NOMO-1 (cell line): ENCODE results near the gene C2orf81.
"Not testable (repeated sequence)": the region's sequence is repeated elsewhere in the genome, so short reads cannot be mapped to it uniquely, and the experiment has no call there.

Experiments
- DNase-seq, 2 experiments: peaks; one replicate each; lab custom pipeline; 2025; ENCODE audit not compliant: unreplicated experiment in 2 of 2; lab: John Stamatoyannopoulos, UW

C2orf81 gene

GRCh38 chr2:74444498-74445318 is 23.3 kb upstream of the C2orf81 start:
- DNase-seq, result no peak

- not testable (repeated sequence) for DNase-seq
Observed at GRCh38 chr2:74442483-74443297, 21.3 kb upstream of the C2orf81 start.

GRCh38 chr2:74441690-74442482 is 20.5 kb upstream of the C2orf81 start, which contains the start of gene RTKN:
RTKN (minus strand) TSS chr2:74441937; CDS start chr2:74441816, 121 bp downstream.
- DNase-seq, result no peak

DNA sequence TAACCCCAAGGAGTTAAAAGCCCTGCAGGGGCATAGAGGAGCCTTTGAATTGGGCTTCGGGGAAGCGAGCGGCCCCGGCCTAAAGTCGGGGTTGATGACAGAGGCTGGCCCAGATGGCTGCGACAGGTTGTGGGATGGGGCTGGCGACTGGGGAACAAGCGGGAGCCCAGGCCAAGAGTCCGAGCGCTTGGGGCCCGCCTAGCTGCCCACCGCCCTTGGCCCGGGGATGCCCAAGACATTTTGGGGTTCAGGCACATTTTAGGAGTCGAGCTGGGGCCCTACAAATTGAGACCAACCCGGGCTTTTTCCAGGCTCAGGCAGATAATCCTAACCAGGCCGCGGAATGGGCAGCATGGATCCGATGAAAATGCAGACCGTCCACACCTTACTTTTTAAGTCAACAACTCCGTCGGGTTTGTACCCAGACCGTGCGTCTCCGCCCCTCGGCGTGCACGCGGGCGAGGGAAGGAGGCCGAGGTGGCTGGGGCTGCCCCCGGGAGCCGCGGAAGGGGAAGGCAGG is 19.8 kb upstream of the C2orf81 start:
- no peak for DNase-seq

GRCh38 chr2:74440378-74441169 is 19.2 kb upstream of the C2orf81 start:
- DNase-seq, result peak; percentile 63 to 86

DNA sequence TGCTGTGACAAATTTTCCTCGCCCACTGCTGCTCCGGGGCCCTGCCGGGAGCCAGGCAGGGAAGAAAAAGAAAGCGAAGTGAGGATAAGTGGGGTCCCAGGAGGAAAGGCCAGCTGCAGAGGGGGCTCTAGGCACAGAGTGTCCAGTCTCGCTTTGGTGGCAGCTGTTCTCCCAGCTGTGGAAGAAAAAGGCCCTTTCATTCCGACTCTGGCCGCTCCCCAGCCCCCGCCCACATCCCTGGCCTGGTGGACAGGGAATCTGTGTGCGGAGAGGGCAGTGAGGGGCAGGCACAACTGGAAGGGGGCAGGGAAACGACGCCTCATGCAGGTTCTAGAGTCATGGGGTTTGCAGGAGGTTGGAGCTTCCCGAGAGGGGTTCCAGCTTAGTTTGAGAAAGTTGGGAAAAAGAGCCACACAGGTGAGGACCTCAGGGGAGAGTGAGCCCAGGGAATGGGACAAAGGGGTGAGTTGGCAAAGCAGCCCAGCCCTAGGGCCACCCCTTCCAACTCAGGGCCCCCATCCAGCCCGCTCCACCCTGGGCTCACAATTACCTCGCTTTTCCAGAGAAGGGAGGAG is 18.5 kb upstream of the C2orf81 start:
- DNase-seq, result no peak

DNA sequence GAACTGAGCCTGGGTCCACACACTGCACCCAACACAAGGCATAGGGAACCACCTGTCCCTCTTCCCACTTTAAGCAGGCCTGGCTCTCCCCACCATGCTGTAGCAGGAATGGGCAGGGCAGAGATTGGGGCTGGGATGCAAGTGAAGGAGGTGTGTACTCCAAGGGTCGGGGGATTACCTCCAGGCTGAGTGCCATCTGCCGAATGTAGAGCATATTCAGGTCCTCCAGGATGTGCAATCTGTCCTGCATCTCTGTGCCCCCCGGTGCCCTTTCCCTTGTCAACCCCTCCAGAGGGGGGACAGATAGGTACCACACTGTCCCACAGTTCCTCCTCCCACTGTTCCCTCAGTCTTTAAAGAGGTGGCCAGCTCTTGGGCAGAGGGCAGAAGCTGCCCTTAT is 18.0 kb upstream of the C2orf81 start:
- no peak for DNase-seq

DNA sequence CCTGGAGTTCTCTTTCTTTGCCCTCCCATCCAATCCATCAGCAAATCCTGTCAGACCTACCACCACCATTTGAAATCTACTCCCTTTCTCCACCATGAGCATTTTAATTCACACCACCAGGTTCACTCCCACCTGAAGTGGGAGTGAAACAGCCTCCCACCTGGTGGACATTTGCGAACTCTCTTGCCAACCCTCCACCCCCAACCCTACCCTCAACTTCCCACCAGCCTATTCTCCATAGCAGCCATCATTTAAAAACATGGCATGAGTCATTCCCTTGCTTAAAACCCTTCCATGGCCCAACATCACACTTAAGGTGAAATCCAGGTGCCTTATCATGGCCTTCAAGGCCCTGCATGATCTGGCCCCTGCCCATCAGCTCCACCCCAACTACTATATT is 16.8 kb upstream of the C2orf81 start:
- no peak for DNase-seq

GRCh38 chr2:74436848-74437695 is 15.7 kb upstream of the C2orf81 start:
- DNase-seq, result no peak

GRCh38 chr2:74436111-74436805 is 14.8 kb upstream of the C2orf81 start:
- DNase-seq, result no peak

DNA sequence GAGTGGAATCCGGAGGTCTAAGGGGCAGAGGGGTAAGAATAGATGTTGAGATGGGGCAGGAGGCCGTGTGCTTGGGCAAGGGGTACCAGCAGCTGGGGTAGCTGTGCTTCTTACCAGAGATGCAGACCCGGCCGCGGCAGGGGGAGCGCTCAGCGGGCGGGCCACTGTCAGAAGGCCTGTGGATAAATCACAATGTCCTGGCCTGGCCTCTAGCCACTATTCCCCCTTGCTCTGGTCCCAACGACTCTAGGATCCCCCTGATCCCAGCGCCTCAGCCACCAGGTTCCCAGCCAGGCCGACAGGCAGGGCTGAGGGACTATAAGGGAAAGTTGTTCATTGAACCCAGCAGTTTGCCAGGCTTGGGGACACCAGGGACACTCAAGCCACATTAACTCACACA is 9.1 kb upstream of the C2orf81 start:
- DNase-seq, result no peak

GRCh38 chr2:74429487-74430451 is 8.3 kb upstream of the C2orf81 start:
- DNase-seq, result no peak

DNA sequence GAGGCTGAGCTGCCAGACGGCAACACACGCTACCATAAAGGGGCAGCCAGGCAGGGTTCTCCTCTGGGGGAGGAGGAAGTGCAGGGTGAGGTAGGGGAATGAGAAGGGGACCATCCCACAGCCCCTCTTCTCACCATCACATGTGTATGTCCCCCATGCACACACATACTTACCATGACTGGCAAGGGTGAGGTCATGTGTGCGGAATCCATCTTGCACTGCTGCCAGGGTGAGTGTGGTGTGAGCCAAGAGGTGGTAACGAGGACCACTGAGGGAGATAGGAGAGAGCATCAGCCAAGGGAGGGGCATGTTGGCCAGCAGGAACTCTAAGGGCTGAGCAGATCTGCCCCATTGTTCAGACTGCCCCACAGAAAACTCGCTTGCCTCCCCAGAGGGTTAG is 7.3 kb upstream of the C2orf81 start:
- no peak for DNase-seq

DNA sequence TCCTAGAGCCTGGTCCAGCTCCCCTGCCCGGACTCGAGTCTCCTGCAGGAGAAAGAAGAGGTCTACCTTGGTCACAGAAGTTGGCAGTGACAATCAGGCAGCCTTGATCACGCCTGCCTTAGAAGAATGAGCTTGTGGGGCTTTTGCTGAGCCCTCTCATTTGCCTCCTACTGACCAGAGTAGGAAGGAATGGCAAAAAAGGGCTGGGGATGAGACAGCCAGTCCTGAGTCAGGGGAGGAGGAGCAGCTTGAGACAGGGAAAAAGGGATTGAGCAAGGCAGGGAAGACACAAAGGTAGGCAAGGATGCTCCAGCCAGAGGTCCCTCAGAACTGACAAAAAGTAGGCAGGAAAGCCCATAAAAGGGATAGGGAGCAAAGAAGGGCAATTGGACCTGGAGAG is 6.1 kb upstream of the C2orf81 start:
- DNase-seq, result no peak

DNA sequence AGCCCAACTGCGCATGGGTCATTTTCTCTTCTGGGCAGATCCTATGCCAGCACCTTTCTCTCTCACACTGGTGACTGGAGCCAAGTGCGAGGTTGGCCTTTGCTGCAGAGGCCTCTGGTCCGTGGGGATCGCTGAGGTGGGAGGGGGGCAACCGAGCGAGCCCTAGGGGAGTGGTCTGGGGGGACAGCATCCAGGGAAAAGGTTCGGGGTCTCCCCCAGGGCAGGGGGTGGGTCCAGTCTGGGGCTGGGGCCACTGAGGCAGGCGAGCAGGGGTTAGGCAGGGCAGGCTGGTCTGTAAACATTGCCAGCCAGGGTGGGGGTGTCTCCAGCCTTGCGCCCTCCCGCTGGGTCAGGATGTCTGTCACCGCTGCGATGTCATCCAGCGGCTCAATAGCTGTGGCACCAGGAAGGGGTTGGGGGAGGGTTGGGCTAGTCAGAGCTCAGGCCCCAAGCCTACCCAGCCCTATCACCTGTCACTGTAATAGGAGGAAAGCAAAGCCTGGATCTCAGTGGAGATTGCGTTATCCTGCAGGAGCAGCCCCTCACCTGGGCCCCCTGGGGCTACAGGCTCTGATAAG is 4.9 kb upstream of the C2orf81 start:
- DNase-seq, result no peak

GRCh38 chr2:74425523-74425922 is 4.1 kb upstream of the C2orf81 start:
- no peak for DNase-seq

DNA sequence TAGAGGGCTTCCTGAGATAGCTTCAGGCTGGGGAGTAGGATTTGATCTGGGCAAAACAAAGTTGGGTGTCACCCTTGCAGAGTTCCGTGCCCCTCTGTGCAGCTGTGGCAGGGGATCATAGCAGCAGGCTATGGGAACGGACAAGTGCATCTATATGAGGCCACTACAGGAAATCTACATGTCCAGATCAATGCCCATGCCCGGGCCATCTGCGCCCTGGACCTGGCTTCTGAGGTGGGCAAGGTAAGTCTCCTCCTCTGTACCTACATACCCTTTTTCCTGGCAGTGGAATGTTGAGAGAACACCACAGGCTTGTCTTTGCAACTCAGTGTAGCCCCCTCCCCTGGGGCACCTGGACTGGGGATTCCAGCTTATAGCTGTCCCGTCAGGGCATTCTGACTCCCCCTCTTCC is 3.6 kb upstream of the C2orf81 start:
- DNase-seq, result no peak
